HepG2 (cell line): Measurements from ENCODE around the gene TLCD3B. TPM values are rescaled to one million over a fixed set of nuclear protein-coding genes. Genes with fewer than 3 reads are reported as not detected.

Source experiments
- polyA plus RNA-seq, 8 experiments: library from polyadenylated mRNA; depleted of rRNA in 3 of 8; stranded (reverse) in 7 of 8; unstranded in 1 of 8; fragments of >200 nt; fragmentation: Illumina TruSeq in 4 of 8; extraction: Trizol in 4 of 8; gene quantifications; 2 replicates each; pipeline versions ENCODE4 v1.2.1 to v1.2.3, GENCODE V29; 2011 to 2016; ENCODE audit warnings: low read depth in 4 of 8, missing spikeins in 1 of 8, mixed read lengths in 1 of 8; ENCODE audit not compliant: insufficient read depth in 1 of 8
- total RNA-seq, 5 experiments: library from RNA; depleted of rRNA; stranded (reverse); fragments of >200 nt; fragmentation: Illumina TruSeq; extraction: Trizol; gene quantifications; 2 replicates each; pipeline ENCODE4 v1.2.3, GENCODE V29; 2016; ENCODE audit warnings: low read depth in 1 of 5

The TLCD3B gene
- total and polyA plus RNA-seq, 2 of the 13 experiments (the other 11 are each of a cell fraction or from before 2014, with no cell fraction given): not detected

Other genes starting within 250 kb of the TLCD3B start
- 103 and 118 TPM in 2 replicates for gene KIF22, start 240.5 kb downstream of the TLCD3B start, total RNA-seq (2016; rRNA removed; fragmentation: Illumina TruSeq; extraction: Trizol)
- gene KIF22, start 240.5 kb downstream of the TLCD3B start, polyA plus RNA-seq (2011; rRNA removed): 68.4 and 95.8 TPM in 2 replicates
- gene MAZ, start 224.7 kb downstream of the TLCD3B start, total RNA-seq (2016; rRNA removed; fragmentation: Illumina TruSeq; extraction: Trizol): 229 and 277 TPM in 2 replicates
- 203 and 255 TPM in 2 replicates for gene MAZ, start 224.7 kb downstream of the TLCD3B start, polyA plus RNA-seq (2011; rRNA removed)
- gene PRRT2, start 219.1 kb downstream of the TLCD3B start, total RNA-seq (2016; rRNA removed; fragmentation: Illumina TruSeq; extraction: Trizol): 0.11 and 0.51 TPM in 2 replicates
- gene PRRT2, start 219.1 kb downstream of the TLCD3B start, polyA plus RNA-seq (2011; rRNA removed): 1.1 and 1.8 TPM in 2 replicates
- gene PAGR1, start 215.1 kb downstream of the TLCD3B start, total RNA-seq (2016; rRNA removed; fragmentation: Illumina TruSeq; extraction: Trizol): 66.4 and 74.5 TPM in 2 replicates
- gene PAGR1, start 215.1 kb downstream of the TLCD3B start, polyA plus RNA-seq (2011; rRNA removed): 9.8 and 9.9 TPM in 2 replicates
- 22.0 and 22.9 TPM in 2 replicates for gene MVP, start 210.8 kb downstream of the TLCD3B start, total RNA-seq (2016; rRNA removed; fragmentation: Illumina TruSeq; extraction: Trizol)
- 43.5 and 65.5 TPM in 2 replicates for gene MVP, start 210.8 kb downstream of the TLCD3B start, polyA plus RNA-seq (2011; rRNA removed)
- gene CDIPT, start 168.0 kb downstream of the TLCD3B start, total RNA-seq (2016; rRNA removed; fragmentation: Illumina TruSeq; extraction: Trizol): 39.2 and 54.9 TPM in 2 replicates
- gene CDIPT, start 168.0 kb downstream of the TLCD3B start, polyA plus RNA-seq (2011; rRNA removed): 97.5 and 109 TPM in 2 replicates
- gene SEZ6L2, start 131.7 kb downstream of the TLCD3B start, total RNA-seq (2016; rRNA removed; fragmentation: Illumina TruSeq; extraction: Trizol): 6.6 and 14.9 TPM in 2 replicates
- 16.9 and 30.7 TPM in 2 replicates for gene SEZ6L2, start 131.7 kb downstream of the TLCD3B start, polyA plus RNA-seq (2011; rRNA removed)
- 15.6 and 19.7 TPM in 2 replicates for gene ASPHD1, start 130.8 kb downstream of the TLCD3B start, total RNA-seq (2016; rRNA removed; fragmentation: Illumina TruSeq; extraction: Trizol)
- 13.1 and 15.6 TPM in 2 replicates for gene ASPHD1, start 130.8 kb downstream of the TLCD3B start, polyA plus RNA-seq (2011; rRNA removed)
- gene KCTD13, start 105.0 kb downstream of the TLCD3B start, total RNA-seq (2016; rRNA removed; fragmentation: Illumina TruSeq; extraction: Trizol): 3.9 and 6.3 TPM in 2 replicates
- 14.7 and 15.2 TPM in 2 replicates for gene KCTD13, start 105.0 kb downstream of the TLCD3B start, polyA plus RNA-seq (2011; rRNA removed)
- gene TMEM219, start 69.2 kb downstream of the TLCD3B start, total RNA-seq (2016; rRNA removed; fragmentation: Illumina TruSeq; extraction: Trizol): 64.5 and 105 TPM in 2 replicates
- gene TMEM219, start 69.2 kb downstream of the TLCD3B start, polyA plus RNA-seq (2011; rRNA removed): 115 and 151 TPM in 2 replicates
- gene TAOK2, start 57.4 kb downstream of the TLCD3B start, total RNA-seq (2016; rRNA removed; fragmentation: Illumina TruSeq; extraction: Trizol): 27.6 and 43.2 TPM in 2 replicates
- gene TAOK2, start 57.4 kb downstream of the TLCD3B start, polyA plus RNA-seq (2011; rRNA removed): 17.4 and 24.8 TPM in 2 replicates
- 17.2 and 17.3 TPM in 2 replicates for gene HIRIP3, start 35.7 kb downstream of the TLCD3B start, total RNA-seq (2016; rRNA removed; fragmentation: Illumina TruSeq; extraction: Trizol)
- 12.6 and 16.3 TPM in 2 replicates for gene HIRIP3, start 35.7 kb downstream of the TLCD3B start, polyA plus RNA-seq (2011; rRNA removed)
- gene INO80E, start 35.0 kb downstream of the TLCD3B start, total RNA-seq (2016; rRNA removed; fragmentation: Illumina TruSeq; extraction: Trizol): 39.5 and 45.6 TPM in 2 replicates
- gene INO80E, start 35.0 kb downstream of the TLCD3B start, polyA plus RNA-seq (2011; rRNA removed): 25.8 and 28.4 TPM in 2 replicates
- 0.15 and 0.21 TPM in 2 replicates for gene DOC2A, start 20.2 kb downstream of the TLCD3B start, total RNA-seq (2016; rRNA removed; fragmentation: Illumina TruSeq; extraction: Trizol)
- 0.55 and 1.4 TPM in 2 replicates for gene DOC2A, start 20.2 kb downstream of the TLCD3B start, polyA plus RNA-seq (2011; rRNA removed)
- not detected in 2 replicates for gene C16orf92, start 8.1 kb downstream of the TLCD3B start, total RNA-seq (2016; rRNA removed; fragmentation: Illumina TruSeq; extraction: Trizol)
- gene C16orf92, start 8.1 kb downstream of the TLCD3B start, polyA plus RNA-seq (2011; rRNA removed): not detected in 2 replicates
- gene ALDOA, start 34.5 kb upstream of the TLCD3B start, total RNA-seq (2016; rRNA removed; fragmentation: Illumina TruSeq; extraction: Trizol): 925 and 999 TPM in 2 replicates
- 1,884 and 1,912 TPM in 2 replicates for gene ALDOA, start 34.5 kb upstream of the TLCD3B start, polyA plus RNA-seq (2011; rRNA removed)
- 176 and 177 TPM in 2 replicates for gene PPP4C, start 44.7 kb upstream of the TLCD3B start, total RNA-seq (2016; rRNA removed; fragmentation: Illumina TruSeq; extraction: Trizol)
- 220 and 272 TPM in 2 replicates for gene PPP4C, start 44.7 kb upstream of the TLCD3B start, polyA plus RNA-seq (2011; rRNA removed)
- gene TBX6, start 60.7 kb upstream of the TLCD3B start, total RNA-seq (2016; rRNA removed; fragmentation: Illumina TruSeq; extraction: Trizol): 0.24 TPM in 1 of 2 replicates, not detected in the other
- gene TBX6, start 60.7 kb upstream of the TLCD3B start, polyA plus RNA-seq (2011; rRNA removed): 0.42 and 0.51 TPM in 2 replicates
- 4.8 and 5.4 TPM in 2 replicates for gene YPEL3, start 64.9 kb upstream of the TLCD3B start, total RNA-seq (2016; rRNA removed; fragmentation: Illumina TruSeq; extraction: Trizol)
- 47.0 and 63.6 TPM in 2 replicates for gene YPEL3, start 64.9 kb upstream of the TLCD3B start, polyA plus RNA-seq (2011; rRNA removed)
- 14.3 and 20.6 TPM in 2 replicates for gene GDPD3, start 82.3 kb upstream of the TLCD3B start, total RNA-seq (2016; rRNA removed; fragmentation: Illumina TruSeq; extraction: Trizol)
- gene GDPD3, start 82.3 kb upstream of the TLCD3B start, polyA plus RNA-seq (2011; rRNA removed): 18.7 and 21.2 TPM in 2 replicates
- gene MAPK3, start 91.9 kb upstream of the TLCD3B start, total RNA-seq (2016; rRNA removed; fragmentation: Illumina TruSeq; extraction: Trizol): 27.7 and 32.5 TPM in 2 replicates
- gene MAPK3, start 91.9 kb upstream of the TLCD3B start, polyA plus RNA-seq (2011; rRNA removed): 168 and 206 TPM in 2 replicates
- 5.4 and 6.5 TPM in 2 replicates for gene CORO1A, start 152.3 kb upstream of the TLCD3B start, total RNA-seq (2016; rRNA removed; fragmentation: Illumina TruSeq; extraction: Trizol)
- 9.5 and 12.9 TPM in 2 replicates for gene CORO1A, start 152.3 kb upstream of the TLCD3B start, polyA plus RNA-seq (2011; rRNA removed)
- gene BOLA2B, start 162.4 kb upstream of the TLCD3B start, total RNA-seq (2016; rRNA removed; fragmentation: Illumina TruSeq; extraction: Trizol): 295 and 354 TPM in 2 replicates
- 63.8 and 97.0 TPM in 2 replicates for gene BOLA2B, start 162.4 kb upstream of the TLCD3B start, polyA plus RNA-seq (2011; rRNA removed)
- gene SLX1A, start 162.6 kb upstream of the TLCD3B start, total RNA-seq (2016; rRNA removed; fragmentation: Illumina TruSeq; extraction: Trizol): 13.4 and 37.1 TPM in 2 replicates
- gene SLX1A, start 162.6 kb upstream of the TLCD3B start, polyA plus RNA-seq (2011; rRNA removed): 9.1 and 12.0 TPM in 2 replicates
- 20.7 and 28.3 TPM in 2 replicates for gene SULT1A3, start 168.0 kb upstream of the TLCD3B start, total RNA-seq (2016; rRNA removed; fragmentation: Illumina TruSeq; extraction: Trizol)
- gene SULT1A3, start 168.0 kb upstream of the TLCD3B start, polyA plus RNA-seq (2011; rRNA removed): 15.4 and 21.0 TPM in 2 replicates
- gene NPIPB13, start 217.2 kb upstream of the TLCD3B start, total RNA-seq (2016; rRNA removed; fragmentation: Illumina TruSeq; extraction: Trizol): 1.00 and 1.3 TPM in 2 replicates
- 2.7 and 4.4 TPM in 2 replicates for gene NPIPB13, start 217.2 kb upstream of the TLCD3B start, polyA plus RNA-seq (2011; rRNA removed)